Measurements from ENCODE around the gene ANKFN1.

The ANKFN1 gene

DNA sequence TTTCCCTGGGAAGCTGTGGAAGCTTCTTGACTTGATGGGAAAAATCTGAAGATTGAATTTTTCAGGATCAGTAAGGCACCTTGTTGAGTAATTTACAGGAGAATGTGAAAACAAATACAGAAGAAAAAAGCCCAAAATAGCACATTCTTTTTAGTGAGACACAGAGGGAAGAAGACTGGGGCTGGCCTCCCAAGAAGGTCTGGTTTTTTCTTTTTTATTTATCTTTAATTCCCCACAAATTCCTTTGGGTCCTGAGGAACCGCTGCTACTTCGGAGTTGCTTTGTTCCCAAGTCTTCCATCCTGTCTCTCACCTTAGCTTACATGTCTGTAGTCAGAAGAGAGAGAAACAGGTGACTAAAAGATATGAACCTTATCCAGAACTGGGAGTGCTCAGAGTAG is 273.6 kb downstream of the ANKFN1 start:
- TF ChIP-seq, protein P1, sequence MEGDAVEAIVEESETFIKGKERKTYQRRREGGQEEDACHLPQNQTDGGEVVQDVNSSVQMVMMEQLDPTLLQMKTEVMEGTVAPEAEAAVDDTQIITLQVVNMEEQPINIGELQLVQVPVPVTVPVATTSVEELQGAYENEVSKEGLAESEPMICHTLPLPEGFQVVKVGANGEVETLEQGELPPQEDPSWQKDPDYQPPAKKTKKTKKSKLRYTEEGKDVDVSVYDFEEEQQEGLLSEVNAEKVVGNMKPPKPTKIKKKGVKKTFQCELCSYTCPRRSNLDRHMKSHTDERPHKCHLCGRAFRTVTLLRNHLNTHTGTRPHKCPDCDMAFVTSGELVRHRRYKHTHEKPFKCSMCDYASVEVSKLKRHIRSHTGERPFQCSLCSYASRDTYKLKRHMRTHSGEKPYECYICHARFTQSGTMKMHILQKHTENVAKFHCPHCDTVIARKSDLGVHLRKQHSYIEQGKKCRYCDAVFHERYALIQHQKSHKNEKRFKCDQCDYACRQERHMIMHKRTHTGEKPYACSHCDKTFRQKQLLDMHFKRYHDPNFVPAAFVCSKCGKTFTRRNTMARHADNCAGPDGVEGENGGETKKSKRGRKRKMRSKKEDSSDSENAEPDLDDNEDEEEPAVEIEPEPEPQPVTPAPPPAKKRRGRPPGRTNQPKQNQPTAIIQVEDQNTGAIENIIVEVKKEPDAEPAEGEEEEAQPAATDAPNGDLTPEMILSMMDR (IDR thresholded peaks at IDR 0.05; ENCODE audit: control extremely low read depth, extremely low read depth, low read depth, missing control alignments) = no peak
- POLR2A ChIA-PET = no interaction called here
- CTCF ChIA-PET = interaction anchor here (1.3 to 1.9 kb wide), 2 partner anchors 14 to 19 kb away, joined by 3 to 8 read pairs; no protein-coding TSS in a partner anchor
- DNase-seq (ENCODE audit: extremely low spot score) = no peak

DNA sequence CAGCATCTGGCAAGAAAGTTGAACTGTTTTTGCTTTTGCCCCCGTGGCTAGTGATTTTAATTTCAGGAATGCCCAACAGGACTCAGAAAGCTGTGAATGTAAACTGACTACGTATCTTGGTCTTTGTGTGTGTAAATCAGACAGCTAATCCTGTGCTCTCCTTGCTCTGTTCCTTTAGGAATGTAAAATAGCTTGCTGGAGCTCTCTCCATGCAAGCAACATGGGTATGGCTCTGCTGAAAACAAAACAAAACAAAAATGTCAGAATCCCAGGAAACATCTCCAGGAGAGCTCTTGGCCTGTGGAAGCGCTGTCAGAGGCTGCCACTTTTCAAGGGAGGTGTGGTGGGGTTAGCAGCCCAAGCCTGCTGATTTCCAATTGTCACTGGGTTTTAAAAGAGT is 278.5 kb downstream of the ANKFN1 start:
- CTCF ChIA-PET = interaction anchor here (1.5 kb wide), 1 partner anchor 15 kb away, joined by 3 read pairs; no protein-coding TSS in a partner anchor
- DNase-seq (ENCODE audit: extremely low spot score) = no peak
- TF ChIP-seq, protein P1 (IDR thresholded peaks at IDR 0.05; ENCODE audit: control extremely low read depth, extremely low read depth, low read depth, missing control alignments) = no peak
- POLR2A ChIA-PET = no interaction called here

DNA sequence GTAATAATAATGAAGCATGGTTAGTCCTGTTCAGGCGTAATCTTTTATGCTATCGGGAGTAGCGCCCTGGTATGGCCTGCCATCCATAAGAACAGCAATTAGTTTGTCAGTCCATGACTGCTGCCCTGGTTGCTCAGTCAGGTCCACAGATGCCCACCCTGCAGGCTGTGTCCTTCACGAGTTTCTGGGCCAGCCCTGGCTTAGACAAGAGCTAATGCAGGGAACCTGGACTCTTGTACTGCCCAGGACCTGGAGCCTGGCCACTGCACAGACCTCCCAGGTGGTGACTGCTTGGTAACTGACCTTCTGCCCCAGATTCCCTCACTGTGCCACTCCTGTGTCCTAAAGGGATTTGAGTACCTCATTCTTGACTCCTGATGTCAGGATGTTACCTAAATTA is 279.2 kb downstream of the ANKFN1 start:
- CTCF ChIA-PET = no interaction called here
- POLR2A ChIA-PET = no interaction called here
- DNase-seq (ENCODE audit: extremely low spot score) = no peak
- TF ChIP-seq, protein P1 (IDR thresholded peaks at IDR 0.05; ENCODE audit: control extremely low read depth, extremely low read depth, low read depth, missing control alignments) = no peak

DNA sequence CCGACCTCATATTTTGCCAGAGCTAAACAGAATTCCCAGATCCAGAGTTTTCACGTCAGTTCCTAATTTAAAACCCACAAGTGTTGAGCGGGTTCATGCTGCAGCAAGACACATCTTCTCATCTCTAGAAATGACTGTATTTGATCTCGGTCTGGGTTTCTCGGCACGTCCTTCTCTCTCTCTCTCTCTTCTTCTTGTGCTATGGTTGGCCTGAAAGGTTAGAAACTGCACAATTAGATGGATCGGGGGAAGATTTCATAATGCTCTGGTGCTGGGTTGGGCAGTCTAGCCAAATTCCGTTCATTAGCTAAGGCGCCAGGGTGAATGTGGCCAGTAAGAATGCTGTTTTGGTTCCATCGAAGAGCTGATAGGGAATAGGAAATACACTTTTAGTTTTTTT is 281.3 kb downstream of the ANKFN1 start:
- ChIA-PET CTCF (interaction anchor here (1.5 kb wide), 1 partner anchor 9 kb away, joined by 5 read pairs; no protein-coding TSS in a partner anchor), POLR2A (no interaction called here)
- TF ChIP-seq, protein P1 (IDR thresholded peaks at IDR 0.05; ENCODE audit: control extremely low read depth, extremely low read depth, low read depth, missing control alignments) = no peak
- DNase-seq (ENCODE audit: extremely low spot score) = no peak

DNA sequence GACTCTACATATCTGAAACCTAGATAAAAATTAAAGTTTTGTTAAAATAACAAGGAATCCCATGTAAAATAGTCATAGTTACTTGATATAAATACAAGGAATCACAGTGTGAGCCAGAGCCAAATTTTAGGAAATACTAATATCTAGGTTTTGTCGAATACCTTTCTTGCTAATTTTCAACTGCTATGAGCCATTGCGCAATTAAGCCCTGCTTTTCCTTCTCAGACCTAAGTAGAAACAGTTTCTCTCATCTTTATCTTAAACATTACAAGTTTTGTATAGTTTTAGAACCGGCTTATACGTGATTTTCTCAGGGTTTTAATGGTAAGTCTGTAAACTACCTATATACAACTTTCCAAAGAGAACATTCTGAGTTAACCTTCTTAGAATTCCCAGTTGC is 282.9 kb downstream of the ANKFN1 start:
- CTCF ChIA-PET = no interaction called here
- POLR2A ChIA-PET = no interaction called here
- no peak for DNase-seq (ENCODE audit: extremely low spot score)
- TF ChIP-seq, protein P1 (IDR thresholded peaks at IDR 0.05; ENCODE audit: control extremely low read depth, extremely low read depth, low read depth, missing control alignments) = no peak

DNA sequence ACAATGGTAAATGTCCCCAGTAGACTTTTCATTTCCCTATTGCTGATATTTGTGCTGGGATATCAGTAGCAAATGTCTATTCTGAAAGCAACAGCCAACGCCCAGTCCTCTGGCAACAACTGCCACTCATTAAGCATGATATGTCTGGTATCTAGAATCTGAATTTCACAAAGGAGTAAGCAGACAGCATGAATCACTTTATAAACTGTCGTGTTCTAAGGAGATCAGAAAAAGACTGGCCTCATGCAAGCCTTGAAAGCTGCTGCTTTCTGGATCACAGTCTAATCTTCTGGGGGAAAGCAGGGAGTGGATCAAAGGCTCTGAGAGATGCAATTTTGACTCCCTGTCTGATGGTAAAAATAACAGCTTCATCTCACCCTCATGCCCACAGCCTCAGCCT is 287.1 kb downstream of the ANKFN1 start:
- POLR2A ChIA-PET = no interaction called here
- CTCF ChIA-PET = interaction anchor here (0.7 kb wide), 1 partner anchor 23 kb away, joined by 3 read pairs; no protein-coding TSS in a partner anchor
- no peak for DNase-seq (ENCODE audit: extremely low spot score)
- TF ChIP-seq, protein P1 (IDR thresholded peaks at IDR 0.05; ENCODE audit: control extremely low read depth, extremely low read depth, low read depth, missing control alignments) = no peak

DNA sequence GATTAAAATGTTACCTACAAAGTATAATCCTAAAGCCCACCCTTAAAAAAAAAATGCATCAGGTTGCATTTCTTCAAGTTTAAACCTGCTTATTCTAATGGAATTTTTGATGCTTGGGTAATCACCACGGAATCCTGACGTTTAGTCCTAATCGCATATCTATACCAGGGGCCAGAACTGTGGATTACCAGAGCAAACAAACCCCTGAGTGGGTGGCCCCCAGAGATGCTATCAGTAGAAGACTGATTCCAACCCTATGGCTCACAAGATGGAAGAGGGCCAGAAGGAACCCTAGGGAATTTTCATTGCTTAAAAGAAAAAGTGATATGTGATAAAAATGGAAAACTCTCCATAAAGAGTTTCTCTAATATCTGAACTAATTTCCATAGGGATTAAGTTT is 288.0 kb downstream of the ANKFN1 start:
- DNase-seq (ENCODE audit: extremely low spot score) = no peak
- TF ChIP-seq, protein P1 (IDR thresholded peaks at IDR 0.05; ENCODE audit: control extremely low read depth, extremely low read depth, low read depth, missing control alignments) = no peak
- ChIA-PET POLR2A (no interaction called here), CTCF (interaction anchor here (0.7 kb wide), 1 partner anchor 24 kb away, joined by 3 read pairs; no protein-coding TSS in a partner anchor)
